NB4 (cell line): Measurements from ENCODE around the gene TNNT3.

Experiments
- POLR2A ChIP-seq: IDR thresholded peaks from 2 replicates; pipeline ENCODE4 v1.6.1; 2011; ENCODE audit warnings: mild to moderate bottlenecking; ENCODE audit not compliant: insufficient read length; ENCODE audit errors: extremely low read depth
- TF ChIP-seq, protein P1 (sequence below): IDR thresholded peaks from one replicate; pipeline ENCODE4 v1.5.1; 2012; ENCODE audit warnings: low read depth, low read length

DNA sequence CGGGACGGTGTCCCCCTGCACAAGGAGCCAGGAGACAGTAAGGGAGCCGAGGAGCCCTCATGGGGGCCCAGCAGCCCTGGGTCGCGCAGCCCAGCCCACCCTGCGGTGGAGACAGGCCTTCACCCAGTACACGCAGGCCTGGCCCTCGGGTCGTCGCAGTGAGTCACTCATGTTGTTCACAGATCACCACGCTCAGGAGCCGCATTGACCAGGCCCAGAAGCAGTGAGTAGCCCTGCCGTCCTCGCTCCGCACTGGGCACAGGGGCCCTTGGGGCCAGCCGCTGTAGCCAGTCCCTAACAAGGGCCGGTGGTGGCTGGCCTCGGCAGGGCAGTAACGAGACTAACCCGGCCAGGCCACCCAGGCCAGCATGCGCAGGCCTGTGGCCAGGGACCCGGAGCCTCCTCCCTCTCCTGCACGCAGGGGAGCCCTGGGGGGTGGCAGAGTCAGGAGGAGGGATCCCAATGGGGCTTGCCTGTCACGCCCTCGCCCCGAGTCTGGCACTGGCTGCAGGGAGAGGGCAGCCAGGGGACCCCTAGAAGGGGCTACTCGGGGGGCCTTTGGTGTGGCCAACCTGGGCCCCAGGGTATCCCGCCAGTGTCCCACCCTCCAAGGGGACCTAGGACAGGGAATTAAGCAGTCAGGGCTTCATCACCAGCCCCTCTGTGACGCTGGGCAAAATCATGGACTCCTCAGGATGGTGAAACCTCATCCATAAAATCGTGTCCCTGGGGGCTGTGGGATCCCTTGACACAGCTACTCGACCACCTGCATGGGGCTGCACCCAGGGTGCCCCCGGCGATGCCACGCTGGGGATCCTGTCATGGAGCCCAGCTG lies 17.5 kb downstream of the TNNT3 start:
- TF ChIP-seq, protein P1, sequence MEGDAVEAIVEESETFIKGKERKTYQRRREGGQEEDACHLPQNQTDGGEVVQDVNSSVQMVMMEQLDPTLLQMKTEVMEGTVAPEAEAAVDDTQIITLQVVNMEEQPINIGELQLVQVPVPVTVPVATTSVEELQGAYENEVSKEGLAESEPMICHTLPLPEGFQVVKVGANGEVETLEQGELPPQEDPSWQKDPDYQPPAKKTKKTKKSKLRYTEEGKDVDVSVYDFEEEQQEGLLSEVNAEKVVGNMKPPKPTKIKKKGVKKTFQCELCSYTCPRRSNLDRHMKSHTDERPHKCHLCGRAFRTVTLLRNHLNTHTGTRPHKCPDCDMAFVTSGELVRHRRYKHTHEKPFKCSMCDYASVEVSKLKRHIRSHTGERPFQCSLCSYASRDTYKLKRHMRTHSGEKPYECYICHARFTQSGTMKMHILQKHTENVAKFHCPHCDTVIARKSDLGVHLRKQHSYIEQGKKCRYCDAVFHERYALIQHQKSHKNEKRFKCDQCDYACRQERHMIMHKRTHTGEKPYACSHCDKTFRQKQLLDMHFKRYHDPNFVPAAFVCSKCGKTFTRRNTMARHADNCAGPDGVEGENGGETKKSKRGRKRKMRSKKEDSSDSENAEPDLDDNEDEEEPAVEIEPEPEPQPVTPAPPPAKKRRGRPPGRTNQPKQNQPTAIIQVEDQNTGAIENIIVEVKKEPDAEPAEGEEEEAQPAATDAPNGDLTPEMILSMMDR, result no peak
- no peak for TF ChIP-seq POLR2A
